ENCODE data around the gene PPP1R13B. TPM values are rescaled to one million over a fixed set of nuclear protein-coding genes. Genes with fewer than 3 reads are reported as not detected.

Gene PPP1R13B
- total and polyA plus RNA-seq, 2 experiments from 2014 or later, result 9.4 to 20.2 TPM

GRCh38 chr14:103728721-103729120, 118.7 kb downstream of the PPP1R13B start:
- peaks cover 39% of the 10 kb centered on the region for H3K79me2 ChIP-seq
- peaks cover under 1% of the 10 kb centered on the region for H3K4me1 ChIP-seq (ENCODE audit: insufficient read depth)
- no peaks in the 10 kb centered on the region for H3K9me2 ChIP-seq (replicated peaks; ENCODE audit: insufficient read depth)
- H3K27ac ChIP-seq, result no peak overlapping the region
- H3K9me3 ChIP-seq (ENCODE audit: low read depth), result no peaks in the 10 kb centered on the region
- no peak overlapping the region for H3K4me2 ChIP-seq
- H3K27me3 ChIP-seq, result no peaks in the 10 kb centered on the region
- H3K36me3 ChIP-seq (replicated peaks; ENCODE audit: insufficient read depth, low read depth), result no peaks in the 10 kb centered on the region
- WGBS (ENCODE audit: low lambda C conversion rate, missing lambda C conversion rate), result 89% methylated on average over 12 of the region's 12 CpGs
- H2AFZ ChIP-seq, result no peak overlapping the region
- no peak for TF ChIP-seq CTCF (IDR thresholded peaks at IDR 0.05; ENCODE audit: poor library complexity)
- no peak for TF ChIP-seq EZH2 (IDR thresholded peaks at IDR 0.05; ENCODE audit: borderline replicate concordance)
- no peak for TF ChIP-seq EZH2phosphoT487 (IDR thresholded peaks at IDR 0.05; ENCODE audit: low read depth, severe bottlenecking, unreplicated experiment)
- peaks cover 22% of the 10 kb centered on the region for H4K20me1 ChIP-seq (ENCODE audit: insufficient read depth, poor library complexity, severe bottlenecking)
- no peak for DNase-seq (ENCODE audit: low spot score)
- H3K4me3 ChIP-seq, result no peak overlapping the region

GRCh38 chr14:103728141-103728540, 119.2 kb downstream of the PPP1R13B start:
- H3K27me3 ChIP-seq, result no peaks in the 10 kb centered on the region
- no peak for TF ChIP-seq CTCF (IDR thresholded peaks at IDR 0.05; ENCODE audit: poor library complexity)
- TF ChIP-seq EZH2phosphoT487 (IDR thresholded peaks at IDR 0.05; ENCODE audit: low read depth, severe bottlenecking, unreplicated experiment), result no peak
- no peak for TF ChIP-seq EZH2 (IDR thresholded peaks at IDR 0.05; ENCODE audit: borderline replicate concordance)
- no peaks in the 10 kb centered on the region for H3K36me3 ChIP-seq (replicated peaks; ENCODE audit: insufficient read depth, low read depth)
- peaks cover 6% of the 10 kb centered on the region for H3K4me1 ChIP-seq (ENCODE audit: insufficient read depth)
- peaks cover 28% of the 10 kb centered on the region for H4K20me1 ChIP-seq (ENCODE audit: insufficient read depth, poor library complexity, severe bottlenecking)
- no peaks in the 10 kb centered on the region for H3K9me2 ChIP-seq (replicated peaks; ENCODE audit: insufficient read depth)
- no peak overlapping the region for H2AFZ ChIP-seq
- DNase-seq (ENCODE audit: low spot score), result no peak
- no peak overlapping the region for H3K27ac ChIP-seq
- peaks cover 45% of the 10 kb centered on the region for H3K79me2 ChIP-seq
- no peaks in the 10 kb centered on the region for H3K9me3 ChIP-seq (ENCODE audit: low read depth)
- H3K4me3 ChIP-seq, result no peak overlapping the region
- no peak overlapping the region for H3K4me2 ChIP-seq
- WGBS (ENCODE audit: low lambda C conversion rate, missing lambda C conversion rate), result 97% methylated on average over 19 of the region's 19 CpGs

- Histone ChIP-seq H3K9me2 (replicated peaks; ENCODE audit: insufficient read depth) (no peaks in the 10 kb centered on the region), H3K36me3 (replicated peaks; ENCODE audit: insufficient read depth, low read depth) (no peaks in the 10 kb centered on the region), H3K27ac (no peak overlapping the region), H3K4me1 (ENCODE audit: insufficient read depth) (peaks cover 10% of the 10 kb centered on the region), H3K9me3 (ENCODE audit: low read depth) (no peaks in the 10 kb centered on the region), H2AFZ (no peak overlapping the region), H4K20me1 (ENCODE audit: insufficient read depth, poor library complexity, severe bottlenecking) (peaks cover 29% of the 10 kb centered on the region), H3K4me2 (no peak overlapping the region), H3K79me2 (peaks cover 52% of the 10 kb centered on the region), H3K27me3 (no peaks in the 10 kb centered on the region), H3K4me3 (no peak overlapping the region)
- WGBS (ENCODE audit: low lambda C conversion rate, missing lambda C conversion rate), result 96% methylated on average over 50 of the region's 53 CpGs
- no peak for DNase-seq (ENCODE audit: low spot score)
- TF ChIP-seq CTCF (IDR thresholded peaks at IDR 0.05; ENCODE audit: poor library complexity), result no peak
- TF ChIP-seq EZH2phosphoT487 (IDR thresholded peaks at IDR 0.05; ENCODE audit: low read depth, severe bottlenecking, unreplicated experiment), result no peak
- no peak for TF ChIP-seq EZH2 (IDR thresholded peaks at IDR 0.05; ENCODE audit: borderline replicate concordance)
Observed at GRCh38 chr14:103727313-103727980, 119.9 kb downstream of the PPP1R13B start.
